ENCODE data around the gene PDIA4.
A peak's percentile ranks its signal among the peaks of the same experiment; 100 is the strongest.
"Not testable (repeated sequence)": the region's sequence is repeated elsewhere in the genome, so short reads cannot be mapped to it uniquely, and the experiment has no call there.

The PDIA4 gene

DNA sequence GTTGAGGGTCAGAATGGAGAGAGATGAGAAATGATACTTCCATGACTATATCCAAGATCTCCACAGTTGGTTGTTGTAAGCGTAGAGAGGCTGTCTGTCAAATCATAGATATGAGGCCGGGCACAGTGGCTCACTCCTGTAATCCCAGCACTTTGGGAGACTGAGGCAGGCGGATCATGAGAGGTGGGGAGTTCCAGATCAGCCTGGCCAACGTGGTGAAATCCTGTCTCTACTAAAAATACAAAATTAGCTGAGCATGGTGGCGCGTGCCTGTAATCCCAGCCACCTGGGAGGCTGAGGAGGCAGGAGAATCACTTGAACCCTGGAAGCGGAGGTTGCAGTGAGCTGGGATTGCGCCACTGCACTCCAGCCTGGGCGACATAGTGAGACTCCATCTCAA is 2.1 kb upstream of the PDIA4 start:
- DNase-seq = not testable (repeated sequence)

DNA sequence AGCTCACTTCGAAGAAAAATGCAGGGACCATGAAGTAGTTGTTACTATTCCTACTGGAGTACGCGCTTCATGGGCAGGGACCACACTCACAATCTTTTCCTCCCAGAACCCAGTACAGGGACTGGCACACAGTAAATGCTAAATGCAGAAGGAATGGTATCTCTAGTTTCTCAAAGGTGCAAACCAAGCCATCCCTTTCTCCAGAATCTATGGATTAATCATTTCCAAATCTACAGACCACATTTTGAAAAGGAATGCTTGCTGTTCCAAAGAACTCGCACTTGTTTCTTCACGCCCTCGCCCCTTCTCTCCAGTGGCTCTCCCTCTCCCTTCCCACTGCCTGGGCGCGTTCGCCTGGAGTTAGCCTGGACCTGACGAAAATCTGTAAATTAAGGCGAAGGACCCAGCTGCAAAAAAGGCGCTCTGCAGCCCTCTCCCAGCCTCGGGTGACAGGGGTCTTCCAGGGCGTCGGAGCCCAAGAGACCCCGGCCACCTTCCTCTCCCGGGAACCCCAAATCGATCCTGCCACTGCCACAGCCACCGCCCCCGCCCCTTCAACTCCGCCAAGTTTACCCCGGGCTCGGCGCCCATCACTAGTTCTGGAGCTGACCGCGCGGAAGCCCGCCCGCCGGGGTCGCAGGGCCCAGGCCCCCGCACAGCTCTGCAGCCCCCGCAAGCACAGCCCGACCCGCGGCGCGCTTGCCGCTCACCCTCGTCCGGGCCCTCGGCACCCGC is 527 bp downstream of the PDIA4 start:
- peak in 1 of 2 experiments; percentile 39 for DNase-seq

DNA sequence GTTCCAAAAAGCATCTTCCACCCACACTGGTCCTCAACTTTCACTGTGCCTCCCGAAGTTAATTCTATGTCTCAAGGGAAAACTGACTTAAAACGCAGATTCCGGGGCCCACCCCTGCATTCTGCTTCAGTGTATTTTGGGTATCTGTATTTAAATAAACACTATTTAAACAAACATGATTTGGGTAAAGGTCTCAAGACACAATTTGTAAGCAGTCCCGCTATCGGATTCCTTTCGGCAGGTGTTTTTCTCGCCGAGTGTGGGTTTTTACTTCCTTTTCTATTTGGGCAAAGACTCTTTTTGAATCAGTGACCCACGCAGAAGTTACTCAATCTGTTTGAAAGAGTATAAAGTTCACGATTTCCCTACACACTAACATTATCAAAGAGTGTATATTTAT is 1.2 kb downstream of the PDIA4 start:
- DNase-seq = peak in 1 of 2 experiments; percentile 32

DNA sequence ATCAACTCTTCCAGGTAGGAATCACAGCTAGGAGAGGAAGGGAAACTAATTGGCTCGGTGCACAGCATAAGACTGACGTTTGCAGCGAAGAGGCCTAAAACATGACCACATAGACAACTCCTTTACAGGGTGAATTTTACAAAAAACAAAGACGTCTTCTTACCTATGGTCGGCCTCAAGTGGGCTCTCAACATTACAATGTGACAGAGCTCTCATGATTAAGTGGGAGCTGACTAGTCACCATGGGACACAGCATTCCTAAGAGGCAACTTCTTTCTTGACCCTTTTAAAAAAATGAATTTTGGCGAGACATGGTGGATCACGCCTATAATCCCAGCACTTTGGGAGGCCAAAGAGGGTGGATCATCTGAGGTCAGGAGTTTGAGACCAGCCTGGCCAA is 4.6 kb downstream of the PDIA4 start:
- DNase-seq = no peak

DNA sequence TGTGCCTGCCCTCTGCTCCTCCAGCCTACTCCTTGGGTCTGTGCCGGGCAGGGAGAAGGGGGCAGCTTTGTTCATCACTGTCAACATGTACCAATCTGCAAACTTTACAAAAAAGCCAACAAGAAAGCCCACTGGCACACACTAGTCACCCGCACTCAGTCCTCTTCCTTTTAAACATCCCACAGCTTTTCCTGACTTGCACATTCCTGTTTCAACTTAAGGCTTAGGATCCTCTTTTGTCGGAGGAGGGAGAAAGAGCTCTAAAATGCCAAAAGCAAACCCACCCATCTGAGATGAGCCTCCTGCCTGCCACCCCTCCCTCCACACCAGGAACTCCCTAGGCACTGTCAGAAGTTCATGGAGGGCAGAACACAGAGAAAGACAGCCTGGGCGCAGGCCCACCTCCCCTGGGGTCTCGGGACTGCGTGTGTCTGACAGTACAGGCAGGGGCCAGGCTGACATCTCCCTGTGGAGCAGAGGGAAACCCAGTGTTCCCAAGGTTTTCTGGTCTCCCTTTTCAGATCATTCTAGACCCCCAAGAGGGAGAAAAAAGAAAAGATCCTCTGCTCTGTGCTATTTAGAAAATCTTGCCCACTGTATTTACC is 5.4 kb downstream of the PDIA4 start:
- DNase-seq = no peak

DNA sequence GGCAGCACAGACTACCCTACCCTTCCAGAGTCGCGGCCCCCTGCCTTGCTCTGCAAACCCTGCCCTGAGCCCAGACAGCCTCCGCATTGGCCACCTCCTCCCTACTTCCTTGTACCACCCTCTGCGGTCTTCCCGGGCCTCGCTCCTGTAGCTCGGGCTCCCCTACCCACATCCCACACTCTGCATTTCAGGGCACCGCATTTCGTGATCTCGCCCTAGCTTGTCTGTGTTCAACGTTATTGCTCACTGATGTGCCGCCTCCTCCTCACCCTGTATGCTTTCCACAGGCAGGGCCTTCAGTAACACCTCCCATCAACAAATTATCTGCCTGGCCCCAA is 6.6 kb downstream of the PDIA4 start:
- no peak for DNase-seq

DNA sequence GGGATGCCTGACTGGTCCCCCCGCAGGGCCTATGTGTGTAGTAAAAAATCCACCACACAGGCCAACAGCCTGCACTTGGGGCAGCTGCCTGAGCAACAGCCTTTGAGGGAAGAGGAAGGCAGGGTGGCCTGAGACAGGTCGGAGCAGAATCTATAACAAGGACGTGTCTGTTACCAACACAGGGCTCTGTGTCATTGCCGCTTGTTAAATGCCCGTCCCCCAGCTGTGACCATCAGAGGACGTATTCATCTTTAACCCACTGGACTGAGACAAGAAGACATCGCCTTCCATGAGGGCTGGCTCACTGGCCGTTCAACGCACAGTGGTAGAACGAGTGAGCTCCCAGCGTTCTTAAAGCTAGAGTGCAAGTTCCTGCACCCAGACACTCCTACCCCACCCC is 7.8 kb downstream of the PDIA4 start:
- DNase-seq = no peak

DNA sequence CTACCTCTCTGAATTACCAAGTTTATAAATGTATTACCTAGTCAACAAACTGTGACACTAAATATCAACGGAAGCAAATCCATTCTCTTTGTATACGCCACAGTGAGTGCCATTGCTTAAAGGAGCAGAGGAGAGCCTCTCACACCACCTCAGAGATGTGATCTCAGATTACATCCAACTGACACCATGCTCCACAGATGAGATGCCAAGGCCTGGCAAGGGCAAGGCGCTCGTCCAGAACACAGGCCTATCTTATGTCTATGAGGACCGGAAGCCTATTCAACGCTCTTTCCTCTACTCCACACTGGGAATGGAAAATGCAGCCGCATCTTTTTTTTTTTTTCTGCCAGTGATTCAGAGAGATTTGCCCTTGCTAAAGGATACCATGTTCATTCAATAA is 11.4 kb downstream of the PDIA4 start:
- no peak for DNase-seq

DNA sequence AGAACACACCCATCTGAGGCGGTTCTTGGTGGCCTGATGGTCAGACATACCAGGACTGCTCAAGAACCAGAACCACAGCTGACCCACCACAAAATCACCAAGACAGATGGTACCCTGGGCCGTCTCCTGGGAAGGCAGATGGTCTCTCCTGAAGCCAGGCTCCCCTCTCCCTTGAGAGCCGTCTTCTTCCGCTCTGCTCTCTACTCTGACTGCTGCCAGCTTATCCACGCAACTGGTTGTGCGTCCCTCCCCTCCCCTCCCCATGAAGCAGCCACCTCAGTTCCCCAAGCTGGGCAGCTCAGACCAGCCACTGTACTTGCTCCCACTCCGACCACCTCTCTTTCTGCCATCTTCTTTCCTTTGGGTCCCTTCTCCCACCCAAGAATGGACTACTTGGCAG is 14.0 kb downstream of the PDIA4 start:
- DNase-seq = no peak

DNA sequence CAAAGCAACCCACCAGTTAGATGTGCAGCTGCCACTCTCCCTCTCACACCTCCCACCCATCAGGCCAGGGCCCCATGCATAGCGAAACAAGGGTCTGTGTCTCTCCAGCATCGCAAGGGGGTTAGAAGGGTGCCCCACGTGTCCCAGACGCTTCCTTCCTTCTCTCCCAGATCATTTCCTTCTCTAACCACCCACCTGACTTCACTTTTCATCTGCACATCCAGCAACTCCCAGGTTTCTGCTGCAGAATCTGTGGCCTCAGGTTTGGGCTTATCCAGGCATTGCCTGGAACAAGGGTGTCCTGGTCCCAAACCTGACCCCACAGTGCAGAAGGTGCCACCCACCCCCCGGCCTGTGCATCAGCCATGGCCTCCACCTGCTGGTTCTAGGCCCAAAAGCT is 14.4 kb downstream of the PDIA4 start:
- no peak for DNase-seq

DNA sequence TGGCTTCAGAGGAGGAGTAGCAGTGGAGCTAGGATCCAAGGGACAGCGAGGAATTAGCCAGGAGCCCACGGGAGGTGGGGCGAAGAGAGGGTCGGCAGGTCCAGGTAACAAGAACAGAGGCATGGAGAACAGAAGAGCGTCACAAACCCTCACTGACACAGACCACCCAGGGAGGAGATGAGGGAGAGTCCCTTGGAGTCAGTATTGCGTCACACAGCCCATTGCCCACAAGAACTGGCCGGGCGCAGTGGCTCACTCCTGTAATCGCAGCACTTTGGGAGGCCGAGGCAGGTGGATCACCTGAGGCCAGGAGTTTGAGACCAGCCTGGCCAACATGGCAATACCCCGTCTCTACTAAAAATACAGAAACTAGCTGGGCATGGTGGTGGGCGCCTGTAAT is 15.6 kb downstream of the PDIA4 start:
- DNase-seq = not testable (repeated sequence)

DNA sequence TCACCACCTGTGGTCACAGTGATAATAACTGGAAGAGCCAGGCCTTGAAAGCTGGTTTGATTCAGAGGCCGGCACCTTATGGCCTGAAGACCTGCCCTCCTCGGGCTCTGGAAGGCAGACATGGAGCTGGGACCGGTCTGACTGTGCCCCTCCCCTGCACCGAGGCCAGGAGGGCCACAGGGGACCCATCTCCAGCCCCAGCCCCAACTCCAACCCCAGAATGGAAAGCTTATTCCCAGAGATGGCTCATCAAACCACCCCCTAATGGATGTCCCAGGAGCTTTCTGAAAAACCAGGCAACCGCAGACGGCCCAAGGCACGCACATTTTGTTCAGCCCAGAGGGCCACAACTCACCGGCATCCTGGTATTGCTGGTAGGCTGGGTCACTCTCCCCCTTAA is 16.8 kb downstream of the PDIA4 start:
- DNase-seq = no peak

DNA sequence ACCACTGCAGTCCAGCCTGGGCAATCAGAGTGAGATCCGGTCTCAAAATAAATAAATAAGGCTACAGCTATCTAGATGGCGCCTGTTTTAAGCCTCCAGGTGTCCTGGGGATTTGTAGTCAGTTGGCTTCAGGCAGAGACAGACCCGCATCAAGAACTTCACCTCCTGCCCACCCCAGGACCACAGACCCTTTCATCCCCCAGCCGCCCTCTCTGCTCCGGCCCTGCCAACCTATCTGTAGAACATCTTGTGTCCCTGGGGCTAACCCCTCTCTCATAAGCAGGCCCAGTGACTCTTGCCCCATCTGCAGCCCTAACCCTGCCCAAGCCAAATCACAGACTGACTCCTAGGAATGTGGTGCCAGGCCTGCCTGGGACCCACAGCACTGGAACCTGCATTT is 17.9 kb downstream of the PDIA4 start:
- no peak for DNase-seq

DNA sequence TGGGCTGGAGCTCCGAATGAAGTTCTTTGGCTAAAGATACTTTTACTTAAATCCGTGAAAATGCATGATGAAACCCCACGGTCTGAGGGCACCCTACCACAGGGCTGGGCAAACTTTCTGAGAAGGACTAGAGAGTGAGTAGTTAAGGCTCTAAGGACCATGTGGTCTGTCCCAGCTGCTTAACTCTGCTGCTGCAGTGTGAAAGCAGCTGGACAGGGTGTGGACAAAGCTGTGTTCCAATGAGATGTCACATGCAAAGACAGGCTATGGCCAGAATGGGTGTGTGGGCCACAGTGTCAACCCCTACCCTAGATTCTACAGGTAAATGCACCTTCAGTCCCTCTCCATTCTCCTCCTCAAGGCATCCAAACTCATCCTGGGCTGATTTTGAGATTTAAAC is 18.8 kb downstream of the PDIA4 start:
- no peak for DNase-seq

DNA sequence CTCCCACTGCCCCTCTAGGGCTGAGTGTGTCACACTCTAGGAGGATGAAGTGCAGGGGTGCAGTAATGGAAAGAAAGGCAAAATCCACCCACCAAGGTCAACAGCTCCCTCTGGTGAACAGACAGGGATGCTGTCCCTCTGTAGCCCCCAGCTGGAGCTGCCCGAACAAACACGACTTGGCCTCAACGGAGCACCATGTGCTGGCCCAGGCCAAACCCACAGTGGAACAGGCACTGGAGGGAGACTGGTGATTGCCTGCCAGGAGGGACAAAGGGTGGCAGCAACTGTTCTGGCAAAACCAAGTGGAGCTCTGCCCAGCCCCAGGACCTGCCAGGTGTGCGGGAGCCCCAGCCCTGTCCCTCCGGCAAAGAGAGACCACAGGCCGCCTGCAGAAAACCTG is 20.7 kb downstream of the PDIA4 start:
- no peak for DNase-seq

DNA sequence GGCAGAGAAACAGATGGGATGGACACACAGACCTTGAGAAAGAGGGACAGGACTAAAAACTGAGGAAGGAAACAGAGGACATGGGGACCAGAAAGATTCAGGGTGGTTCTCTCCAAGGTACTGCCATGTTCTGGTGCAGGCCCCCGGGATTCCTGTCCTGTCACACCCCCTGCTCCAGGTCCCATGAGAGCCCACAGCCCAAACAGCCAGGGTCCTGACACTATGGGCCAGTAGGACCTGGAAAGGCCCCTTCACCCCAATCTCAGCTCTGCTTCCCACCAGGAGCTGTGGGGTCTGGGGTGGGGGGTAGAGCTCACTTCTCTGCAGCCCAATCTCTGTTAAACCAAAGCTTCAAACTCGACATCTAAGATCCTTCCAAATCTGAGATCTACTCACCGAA is 21.2 kb downstream of the PDIA4 start:
- DNase-seq = no peak

DNA sequence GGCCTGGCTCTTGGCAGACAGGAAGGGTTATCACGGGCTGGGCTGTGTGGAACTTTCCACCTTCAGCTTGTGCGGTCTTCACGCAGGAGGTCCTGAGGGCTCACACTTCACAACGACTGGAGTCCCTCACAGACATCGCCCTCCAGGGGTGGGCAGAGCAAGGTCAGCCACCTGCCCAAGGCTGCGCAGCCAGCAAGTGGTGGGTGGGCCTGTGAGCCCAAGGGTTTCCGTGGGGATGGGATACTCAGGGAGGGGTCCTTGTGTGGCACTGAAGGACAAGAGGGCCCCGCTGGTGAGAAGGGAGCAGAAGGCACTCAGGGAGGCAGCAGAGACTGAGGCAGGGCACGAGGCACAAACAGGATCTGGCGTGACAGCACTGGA is 22.0 kb downstream of the PDIA4 start:
- DNase-seq = no peak

DNA sequence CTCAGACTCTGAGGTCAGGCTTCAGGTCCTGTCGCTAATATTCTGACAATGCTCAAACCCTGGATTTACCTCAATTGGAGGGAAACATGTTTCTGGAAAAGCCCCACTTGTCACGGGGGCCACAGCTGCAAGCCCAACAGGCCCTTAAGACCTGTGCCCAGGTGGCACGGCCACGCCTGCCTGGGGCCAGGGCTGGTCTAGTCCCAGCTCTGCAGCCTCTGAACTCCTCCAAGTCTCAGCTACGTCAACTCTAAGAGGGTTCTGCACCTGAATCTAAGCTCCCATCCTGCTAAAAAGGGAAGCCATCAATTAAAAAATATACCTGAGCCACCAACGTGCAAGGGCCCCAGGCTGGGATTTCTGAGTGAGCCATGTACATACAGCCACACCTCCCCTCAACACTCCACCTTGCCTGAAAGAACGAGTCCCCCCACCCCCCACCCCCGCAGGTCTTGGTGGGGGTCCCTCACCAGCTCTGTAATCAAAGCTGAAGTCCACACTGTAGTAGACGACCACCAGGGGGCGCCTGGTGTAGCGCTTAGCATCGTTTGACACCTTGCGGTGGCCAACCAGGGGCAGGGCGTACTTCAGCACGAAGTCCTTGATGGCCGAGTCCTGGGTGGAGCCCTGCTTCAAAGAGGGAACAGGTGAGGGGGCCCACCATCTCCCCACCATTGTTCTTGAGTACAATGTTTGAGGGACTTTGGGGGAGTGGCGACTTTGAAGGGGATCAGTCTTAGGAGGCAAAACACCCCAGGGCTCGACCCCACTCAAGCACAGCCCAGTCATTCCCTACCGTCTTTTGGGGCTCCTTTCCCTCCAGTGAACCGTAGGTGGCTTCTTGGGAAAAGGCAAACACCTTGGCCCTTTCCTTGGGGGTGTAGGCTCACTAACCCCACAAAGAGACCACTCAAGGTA is 22.6 kb downstream of the PDIA4 start:
- peak; percentile 17 to 86 for DNase-seq

DNA sequence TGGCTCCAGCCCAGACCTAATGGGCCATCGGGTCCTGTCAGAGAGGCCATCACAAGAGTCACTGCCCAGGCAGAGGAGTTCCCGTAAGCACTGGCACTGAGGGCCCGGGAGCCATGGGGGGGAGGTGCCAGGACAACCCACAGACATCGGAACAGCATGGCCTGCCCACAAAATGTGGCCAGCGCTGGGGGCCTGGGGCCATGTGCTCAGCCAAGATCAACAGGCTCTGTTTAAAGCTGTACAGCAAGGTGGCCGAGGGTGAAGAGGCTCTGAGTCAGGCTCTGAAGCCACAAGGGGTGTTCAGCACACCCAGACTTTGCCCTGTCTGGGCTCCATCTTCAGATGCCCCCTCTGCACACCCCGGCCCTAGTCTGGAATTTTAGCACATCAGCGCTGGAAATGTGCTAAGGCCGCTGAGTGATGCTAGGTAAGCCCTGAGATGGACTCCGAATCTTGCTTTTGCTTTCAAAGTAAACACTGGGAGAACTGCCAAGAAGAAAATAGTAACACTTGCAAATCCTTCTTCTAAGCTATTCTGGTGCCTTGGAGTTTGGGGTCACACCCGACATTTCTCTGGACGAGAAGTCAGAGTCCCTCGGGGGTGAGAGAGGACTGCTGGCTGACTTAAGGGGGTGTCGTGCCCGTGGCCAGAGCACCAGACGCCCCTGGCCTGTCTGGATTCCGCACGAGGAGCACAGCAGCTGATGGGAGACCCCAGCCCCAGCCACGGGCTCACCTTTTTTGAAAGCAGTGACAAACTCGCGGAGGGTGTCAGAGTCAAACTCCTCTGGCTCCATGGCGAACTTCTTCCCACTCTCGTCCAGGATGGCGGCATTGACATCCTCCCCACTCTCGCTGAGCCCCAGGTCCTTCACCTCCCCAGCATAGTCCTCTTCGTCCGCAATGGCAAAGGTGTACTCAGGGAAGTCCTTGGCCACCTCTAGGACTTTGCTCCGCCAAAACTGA is 23.6 kb downstream of the PDIA4 start:
- DNase-seq = no peak

DNA sequence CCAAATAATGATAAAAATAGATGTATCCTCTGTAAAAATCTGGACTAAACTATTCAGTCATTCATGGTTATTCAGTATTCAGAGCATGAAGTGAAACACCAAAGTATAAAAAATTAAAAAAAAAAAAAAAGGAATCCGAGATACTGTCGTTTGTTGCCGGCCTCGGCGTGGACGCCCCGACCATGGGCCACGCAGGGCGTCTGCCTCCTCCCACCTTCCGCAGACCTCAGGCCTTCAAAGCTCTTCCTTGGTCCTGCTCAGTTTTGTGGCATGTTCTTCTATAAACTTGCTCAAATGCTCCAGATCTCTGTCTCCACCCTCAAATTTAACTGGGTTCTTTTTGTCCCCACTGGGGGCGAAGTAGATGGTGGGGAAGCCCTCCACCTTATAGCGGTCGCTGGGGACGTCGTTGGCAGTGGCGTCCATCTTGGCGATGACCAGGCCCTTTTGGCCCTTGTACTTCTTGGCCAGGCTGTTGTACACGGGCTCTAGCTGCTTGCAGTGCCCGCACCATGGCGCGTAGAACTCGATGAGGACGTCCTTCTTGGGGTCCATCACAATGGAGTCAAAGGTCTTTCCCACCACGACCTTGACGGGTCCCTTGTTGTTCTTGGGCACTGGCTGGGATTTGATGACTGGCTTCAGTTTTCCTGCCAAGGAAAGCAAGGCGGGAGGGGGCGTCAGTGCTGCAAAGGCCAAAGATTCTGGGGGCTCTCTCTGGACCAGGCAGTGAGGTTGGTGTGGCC is 24.6 kb downstream of the PDIA4 start:
- DNase-seq = no peak

DNA sequence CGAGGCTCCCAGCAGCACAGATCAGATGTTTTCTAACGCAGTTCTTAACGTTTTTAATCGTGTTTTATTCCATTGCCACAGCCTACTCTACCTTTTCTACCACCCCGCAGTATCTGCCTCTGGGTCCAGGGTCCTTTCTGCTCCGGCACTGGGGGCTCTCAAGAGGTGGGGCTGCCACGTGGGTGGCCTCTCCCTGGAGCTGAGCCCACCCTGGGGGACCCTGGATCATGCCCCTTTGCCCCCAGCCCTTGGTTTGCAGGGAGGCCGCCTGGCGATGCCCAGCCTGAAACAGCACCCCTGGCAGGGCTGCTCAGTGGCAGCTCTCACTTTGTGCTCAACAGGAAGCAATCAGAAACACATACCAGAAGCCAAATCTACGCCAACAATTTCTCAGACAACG is 25.3 kb downstream of the PDIA4 start:
- DNase-seq = no peak

DNA sequence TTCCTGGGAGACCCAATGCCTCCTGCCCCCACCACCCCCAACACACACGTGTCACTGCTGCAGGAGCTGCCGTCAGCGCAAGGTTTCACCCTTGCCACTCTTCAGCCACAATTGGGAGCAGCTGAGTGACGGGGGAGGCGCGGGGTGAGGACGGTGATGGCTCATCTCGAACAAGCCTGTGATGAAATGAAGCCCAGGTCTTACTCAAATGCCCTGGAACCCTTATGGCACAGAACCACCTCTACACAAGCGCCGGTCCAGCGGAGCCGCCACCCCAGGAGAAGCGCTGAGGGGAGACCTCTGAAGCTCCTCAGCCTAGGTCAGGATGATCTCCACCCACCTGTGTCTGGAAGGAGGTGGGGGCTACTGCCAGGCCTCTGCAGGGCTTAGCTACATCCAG is 25.7 kb downstream of the PDIA4 start:
- no peak for DNase-seq
